Activated CD8-positive, alpha-beta memory T cell treated with anti-CD3 and anti-CD28 coated beads for 24 hours (primary cell): ENCODE results near the gene KLRK1.
"Not testable (repeated sequence)": the region's sequence is repeated elsewhere in the genome, so short reads cannot be mapped to it uniquely, and the experiment has no call there.

Source experiments
- DNase-seq: peaks from one replicate; pipeline ENCODE4 v3.0.0-alpha.2; 2020

Gene KLRK1

GRCh38 chr12:10361622-10362021, 28.2 kb downstream of the KLRK1 start:
- DNase-seq = no peak

- no peak for DNase-seq
Measured at GRCh38 chr12:10361084-10361483, 28.8 kb downstream of the KLRK1 start.

- no peak for DNase-seq
Measured at GRCh38 chr12:10358969-10359368, 30.9 kb downstream of the KLRK1 start.

GRCh38 chr12:10358131-10358530, 31.7 kb downstream of the KLRK1 start:
- DNase-seq = no peak

- DNase-seq = no peak
Measured at GRCh38 chr12:10354502-10354901, 35.3 kb downstream of the KLRK1 start.

GRCh38 chr12:10354071-10354470, 35.8 kb downstream of the KLRK1 start:
- DNase-seq = no peak

- DNase-seq = not testable (repeated sequence)
Measured at GRCh38 chr12:10351457-10351856, 38.4 kb downstream of the KLRK1 start.

- DNase-seq = no peak
Measured at GRCh38 chr12:10341892-10342509, 47.8 kb downstream of the KLRK1 start.

- DNase-seq = not testable (repeated sequence)
Measured at GRCh38 chr12:10340946-10341345, 48.9 kb downstream of the KLRK1 start.

GRCh38 chr12:10339053-10339840, 50.6 kb downstream of the KLRK1 start:
- no peak for DNase-seq

- not testable (repeated sequence) for DNase-seq
Measured at GRCh38 chr12:10338470-10338869, 51.4 kb downstream of the KLRK1 start.

GRCh38 chr12:10336196-10336595, 53.6 kb downstream of the KLRK1 start:
- not testable (repeated sequence) for DNase-seq

GRCh38 chr12:10331642-10332239, 58.1 kb downstream of the KLRK1 start:
- DNase-seq = no peak

- not testable (repeated sequence) for DNase-seq
Measured at GRCh38 chr12:10328691-10329090, 61.1 kb downstream of the KLRK1 start.
